ENCODE results near the gene IQSEC1. TPM values are rescaled to one million over a fixed set of nuclear protein-coding genes. Genes with fewer than 3 reads are reported as not detected.

IQSEC1 gene
- total RNA-seq, 1 experiment from 2014 or later, result 13.3 TPM

- Mint-ChIP-seq H3K36me3 (ENCODE audit: insufficient read depth, unreplicated experiment) (no peaks in the 10 kb centered on the region), H3K9me3 (ENCODE audit: low read depth, unreplicated experiment) (no peaks in the 10 kb centered on the region), H3K4me3 (ENCODE audit: low read depth, unreplicated experiment) (no peak overlapping the region), H3K27me3 (ENCODE audit: unreplicated experiment) (peaks cover 8% of the 10 kb centered on the region), H3K4me1 (ENCODE audit: low read depth, unreplicated experiment) (no peaks in the 10 kb centered on the region), H3K27ac (ENCODE audit: unreplicated experiment) (no peak overlapping the region)
- CTCF ChIA-PET, result interaction anchor here (2.1 kb wide), 1 partner anchor 16 kb away, joined by 13 read pairs; no protein-coding TSS in a partner anchor
- DNase-seq, result no peak
- intact Hi-C loops (cut with micrococcal nuclease; ENCODE audit: unreplicated experiment), result no loop called here
- BruUV-seq (replicated peaks), result no TSS peak
- TF ChIP-seq CTCF (IDR thresholded peaks at IDR 0.05; ENCODE audit: unreplicated experiment), result no peak
Observed at GRCh38 chr3:12982619-12983101, 90.6 kb downstream of the IQSEC1 start.

GRCh38 chr3:12981306-12982275 lies 91.6 kb downstream of the IQSEC1 start:
- intact Hi-C loops (cut with micrococcal nuclease; ENCODE audit: unreplicated experiment), result no loop called here
- no peak overlapping the region for H3K27ac Mint-ChIP-seq (ENCODE audit: unreplicated experiment)
- CTCF ChIA-PET, result no interaction called here
- no peaks in the 10 kb centered on the region for H3K36me3 Mint-ChIP-seq (ENCODE audit: insufficient read depth, unreplicated experiment)
- H3K4me3 Mint-ChIP-seq (ENCODE audit: low read depth, unreplicated experiment), result no peak overlapping the region
- no peak for DNase-seq
- no peaks in the 10 kb centered on the region for H3K4me1 Mint-ChIP-seq (ENCODE audit: low read depth, unreplicated experiment)
- no peak for TF ChIP-seq CTCF (IDR thresholded peaks at IDR 0.05; ENCODE audit: unreplicated experiment)
- no peaks in the 10 kb centered on the region for H3K9me3 Mint-ChIP-seq (ENCODE audit: low read depth, unreplicated experiment)
- peaks cover 5% of the 10 kb centered on the region for H3K27me3 Mint-ChIP-seq (ENCODE audit: unreplicated experiment)
- no TSS peak for BruUV-seq (replicated peaks)

- CTCF ChIA-PET, result interaction anchor here (0.7 kb wide), 1 partner anchor 240 kb away, joined by 3 read pairs; no protein-coding TSS in a partner anchor
- no peak overlapping the region for H3K4me3 Mint-ChIP-seq (ENCODE audit: low read depth, unreplicated experiment)
- peaks cover 13% of the 10 kb centered on the region for H3K27me3 Mint-ChIP-seq (ENCODE audit: unreplicated experiment)
- DNase-seq, result no peak
- H3K9me3 Mint-ChIP-seq (ENCODE audit: low read depth, unreplicated experiment), result no peaks in the 10 kb centered on the region
- no peak for TF ChIP-seq CTCF (IDR thresholded peaks at IDR 0.05; ENCODE audit: unreplicated experiment)
- no peaks in the 10 kb centered on the region for H3K4me1 Mint-ChIP-seq (ENCODE audit: low read depth, unreplicated experiment)
- no TSS peak for BruUV-seq (replicated peaks)
- H3K36me3 Mint-ChIP-seq (ENCODE audit: insufficient read depth, unreplicated experiment), result peaks cover 3% of the 10 kb centered on the region
- no peak overlapping the region for H3K27ac Mint-ChIP-seq (ENCODE audit: unreplicated experiment)
- intact Hi-C loops (cut with micrococcal nuclease; ENCODE audit: unreplicated experiment), result no loop called here
Observed at GRCh38 chr3:12980596-12981290, 92.5 kb downstream of the IQSEC1 start.

- H3K36me3 Mint-ChIP-seq (ENCODE audit: insufficient read depth, unreplicated experiment), result peaks cover 3% of the 10 kb centered on the region
- CTCF ChIA-PET, result interaction anchor here (0.7 kb wide), 1 partner anchor 240 kb away, joined by 3 read pairs; no protein-coding TSS in a partner anchor
- H3K9me3 Mint-ChIP-seq (ENCODE audit: low read depth, unreplicated experiment), result no peaks in the 10 kb centered on the region
- no TSS peak for BruUV-seq (replicated peaks)
- H3K4me1 Mint-ChIP-seq (ENCODE audit: low read depth, unreplicated experiment), result no peaks in the 10 kb centered on the region
- no peak overlapping the region for H3K27ac Mint-ChIP-seq (ENCODE audit: unreplicated experiment)
- TF ChIP-seq CTCF (IDR thresholded peaks at IDR 0.05; ENCODE audit: unreplicated experiment), result no peak
- intact Hi-C loops (cut with micrococcal nuclease; ENCODE audit: unreplicated experiment), result no loop called here
- no peak for DNase-seq
- no peak overlapping the region for H3K4me3 Mint-ChIP-seq (ENCODE audit: low read depth, unreplicated experiment)
- peaks cover 13% of the 10 kb centered on the region for H3K27me3 Mint-ChIP-seq (ENCODE audit: unreplicated experiment)
Observed at GRCh38 chr3:12979947-12980487, 93.2 kb downstream of the IQSEC1 start.
